DMS 273 (cell line): ENCODE results near the gene DOCK9.

Source experiments
- DNase-seq: peaks from one replicate; lab custom pipeline; 2025; ENCODE audit not compliant: unreplicated experiment; lab: John Stamatoyannopoulos, UW

The DOCK9 gene

GRCh38 chr13:98997738-98998641 lies 20.1 kb upstream of the DOCK9 start:
- no peak for DNase-seq

GRCh38 chr13:98997011-98997730 lies 19.3 kb upstream of the DOCK9 start:
- no peak for DNase-seq

GRCh38 chr13:98996046-98996445 lies 18.2 kb upstream of the DOCK9 start:
- no peak for DNase-seq

- DNase-seq = no peak
Observed at GRCh38 chr13:98994896-98995295, 17.0 kb upstream of the DOCK9 start.

- no peak for DNase-seq
Observed at GRCh38 chr13:98994080-98994479, 16.2 kb upstream of the DOCK9 start.

- DNase-seq = no peak
Observed at GRCh38 chr13:98992355-98992754, 14.5 kb upstream of the DOCK9 start.

GRCh38 chr13:98990701-98991100 lies 12.8 kb upstream of the DOCK9 start:
- no peak for DNase-seq

- DNase-seq = no peak
Observed at GRCh38 chr13:98989469-98990235, 11.8 kb upstream of the DOCK9 start.

- DNase-seq = no peak
Observed at GRCh38 chr13:98988780-98989179, 10.9 kb upstream of the DOCK9 start.

- DNase-seq = no peak
Observed at GRCh38 chr13:98988277-98988676, 10.4 kb upstream of the DOCK9 start.

- no peak for DNase-seq
Observed at GRCh38 chr13:98987275-98987674, 9.4 kb upstream of the DOCK9 start.

GRCh38 chr13:98986226-98986846 lies 8.5 kb upstream of the DOCK9 start:
- no peak for DNase-seq

GRCh38 chr13:98985591-98985990 lies 7.7 kb upstream of the DOCK9 start:
- DNase-seq = no peak

GRCh38 chr13:98984983-98985382 lies 7.1 kb upstream of the DOCK9 start:
- no peak for DNase-seq

GRCh38 chr13:98984118-98984517 lies 6.3 kb upstream of the DOCK9 start:
- DNase-seq = no peak

GRCh38 chr13:98983182-98983581 lies 5.3 kb upstream of the DOCK9 start:
- DNase-seq = no peak

GRCh38 chr13:98981369-98982080 lies 3.7 kb upstream of the DOCK9 start:
- no peak for DNase-seq

- no peak for DNase-seq
Observed at GRCh38 chr13:98979012-98979660, 1.3 kb upstream of the DOCK9 start.

GRCh38 chr13:98978280-98978679 lies 416 bp upstream of the DOCK9 start:
- no peak for DNase-seq

GRCh38 chr13:98976941-98977340 lies 923 bp downstream of the DOCK9 start:
- DNase-seq = no peak
